PFSK-1 (cell line): ENCODE results near the gene KDM4B.

Source experiments
- FOXP2 ChIP-seq: optimal IDR thresholded peaks from 2 replicates; pipeline ENCODE3; 2011; ENCODE audit warnings: borderline replicate concordance, control low read depth, inconsistent platforms; ENCODE audit not compliant: insufficient read depth; ENCODE audit errors: extremely low read length, extremely low read depth
- POLR2AphosphoS5 ChIP-seq: IDR thresholded peaks from 2 replicates; pipeline ENCODE4 v1.6.1; 2012; ENCODE audit warnings: low read depth, mild to moderate bottlenecking, control low read depth, low read length, moderate library complexity
- REST ChIP-seq, 2 experiments: IDR thresholded peaks; 2 replicates each; pipeline versions ENCODE4 v1.6.1 to v1.8.0; 2011 to 2012; ENCODE audit warnings: low read depth in 2 of 2, low read length in 2 of 2, control low read depth in 1 of 2, inconsistent platforms in 1 of 2, mild to moderate bottlenecking in 1 of 2, moderate library complexity in 1 of 2; ENCODE audit not compliant: insufficient read depth in 1 of 2
- SIN3A ChIP-seq: IDR thresholded peaks from 2 replicates; pipeline ENCODE4 v1.6.1; 2012; ENCODE audit warnings: mild to moderate bottlenecking, low read length, moderate library complexity, borderline replicate concordance; ENCODE audit not compliant: insufficient read depth
- TAF1 ChIP-seq: IDR thresholded peaks from 2 replicates; pipeline ENCODE4 v1.6.1; 2012; ENCODE audit warnings: low read length, control low read depth, borderline replicate concordance; ENCODE audit not compliant: insufficient read depth

- TF ChIP-seq TAF1 (no peak), REST (IDR thresholded peaks at IDR 0.05; ENCODE audit: insufficient read depth in 1 of 2, low read depth in 2 of 2, low read length in 2 of 2) (no peak), POLR2AphosphoS5 (no peak), FOXP2 (no peak), SIN3A (no peak)
These were observed 165.2 kb downstream of the KDM4B start for GRCh38 chr19:5133986-5134595.
